IMR-90 (cell line): ENCODE data around the gene MIER2. TPM values are rescaled to one million over a fixed set of nuclear protein-coding genes. Genes with fewer than 3 reads are reported as not detected.

Experiments used
- ATAC-seq: fragments of 200-7000 bp; cut with Tn5 transposase; 2 replicates; pipeline ENCODE4 v1.9.1; 2020; ENCODE audit warnings: low read depth, mild to moderate bottlenecking, moderate library complexity
- BruUV-seq: library from RNA; stranded (reverse); fragments of 400-500 nt; replicated peaks from 2 replicates; lab custom pipeline; 2021; lab: Mats Ljungman, UMichigan
- CTCF ChIA-PET: fragments of 300-600 bp; formaldehyde crosslinking; extraction: SDS; loops from one replicate; lab custom pipeline; 2021; ENCODE audit warnings: antibody characterized with exemption; lab: Yijun Ruan, JAX
- POLR2A ChIA-PET: fragments of 300-600 bp; sonication (Branson Sonifier 250); formaldehyde crosslinking; loops from one replicate; lab custom pipeline; 2022; ENCODE audit warnings: antibody characterized with exemption; ENCODE audit not compliant: unreplicated experiment; lab: Charles Lee
- DNase-seq: peaks from one replicate; pipeline ENCODE4 v3.0.0; 2013
- H2AFZ ChIP-seq: replicated peaks from 2 replicates; pipeline ENCODE3; 2013; ENCODE audit warnings: low read length, mild to moderate bottlenecking; ENCODE audit not compliant: poor library complexity
- H2AK5ac ChIP-seq: 2 replicates; pipeline ENCODE4 v1.6.1; 2013; ENCODE audit warnings: low read depth, low read length, inconsistent platforms
- H2AK9ac ChIP-seq: replicated peaks from 2 replicates; pipeline ENCODE3; 2013; ENCODE audit warnings: mild to moderate bottlenecking, low read depth, low read length, moderate library complexity; ENCODE audit not compliant: poor library complexity
- H2BK120ac ChIP-seq: 2 replicates; pipeline ENCODE4 v1.6.1; 2013; ENCODE audit warnings: low read depth, low read length, inconsistent platforms
- H2BK15ac ChIP-seq: 3 replicates; pipeline ENCODE4 v1.6.1; 2013; ENCODE audit warnings: low read depth, low read length, inconsistent platforms
- H2BK20ac ChIP-seq: 2 replicates; pipeline ENCODE4 v1.6.1; 2013; ENCODE audit warnings: low read depth, mild to moderate bottlenecking, inconsistent platforms, low read length, moderate library complexity
- H2BK5ac ChIP-seq: 2 replicates; pipeline ENCODE4 v1.6.1; 2013; ENCODE audit warnings: mild to moderate bottlenecking, low read depth, low read length, inconsistent platforms; ENCODE audit not compliant: poor library complexity, severe bottlenecking
- H3K14ac ChIP-seq: replicated peaks from 2 replicates; pipeline ENCODE4 v1.6.1; 2013; ENCODE audit warnings: low read depth, low read length, inconsistent platforms
- H3K18ac ChIP-seq: 2 replicates; pipeline ENCODE4 v1.6.1; 2013; ENCODE audit warnings: low read depth, low read length, control low read depth
- H3K23ac ChIP-seq: 2 replicates; pipeline ENCODE4 v1.6.1; 2013; ENCODE audit warnings: low read depth, low read length, inconsistent platforms
- H3K27ac ChIP-seq: 2 replicates; pipeline ENCODE4 v1.5.1; 2013; ENCODE audit warnings: mild to moderate bottlenecking, control low read depth, low read length; ENCODE audit not compliant: insufficient read depth
- H3K27me3 ChIP-seq: 2 replicates; pipeline ENCODE4 v1.6.1; 2013; ENCODE audit warnings: low read length; ENCODE audit not compliant: control insufficient read depth, insufficient read depth
- H3K36me3 ChIP-seq: 2 replicates; pipeline ENCODE4 v1.6.1; 2013; ENCODE audit warnings: low read length, mixed read lengths; ENCODE audit not compliant: control insufficient read depth, insufficient read depth
- H3K4ac ChIP-seq: 2 replicates; pipeline ENCODE4 v1.6.1; 2013; ENCODE audit warnings: low read depth, low read length, inconsistent platforms
- H3K4me1 ChIP-seq: 2 replicates; pipeline ENCODE4 v1.6.1; 2013; ENCODE audit warnings: low read length, mixed read lengths; ENCODE audit not compliant: control insufficient read depth, insufficient read depth
- H3K4me2 ChIP-seq: 2 replicates; pipeline ENCODE4 v1.6.1; 2013; ENCODE audit warnings: low read depth, mild to moderate bottlenecking, control low read depth, low read length, moderate library complexity
- H3K4me3 ChIP-seq: 2 replicates; pipeline ENCODE4 v1.5.1; 2013; ENCODE audit warnings: low read depth, mild to moderate bottlenecking, control low read depth, low read length, moderate library complexity; ENCODE audit not compliant: insufficient read depth
- H3K56ac ChIP-seq: 2 replicates; pipeline ENCODE4 v1.6.1; 2013; ENCODE audit warnings: low read length, inconsistent platforms; ENCODE audit not compliant: insufficient read depth; ENCODE audit errors: extremely low read depth
- H3K79me1 ChIP-seq, 2 experiments: 2 replicates each; pipeline ENCODE4 v1.6.1; 2013; ENCODE audit warnings: low read length in 2 of 2, inconsistent platforms in 1 of 2, low read depth in 1 of 2
- H3K9ac ChIP-seq: 2 replicates; pipeline ENCODE4 v1.6.1; 2013; ENCODE audit warnings: low read depth, low read length, control low read depth
- H3K9me1 ChIP-seq: 2 replicates; pipeline ENCODE4 v1.6.1; 2013; ENCODE audit warnings: low read length, inconsistent platforms; ENCODE audit not compliant: insufficient read depth
- H3K9me3 ChIP-seq: 2 replicates; pipeline ENCODE4 v1.6.1; 2013; ENCODE audit warnings: low read length; ENCODE audit not compliant: control insufficient read depth, insufficient read depth
- H4K20me1 ChIP-seq: 2 replicates; pipeline ENCODE4 v1.6.1; 2013; ENCODE audit warnings: low read length, inconsistent platforms; ENCODE audit not compliant: insufficient read depth
- H4K5ac ChIP-seq: 2 replicates; pipeline ENCODE4 v1.6.1; 2013; ENCODE audit warnings: mild to moderate bottlenecking, low read depth, low read length, control low read depth
- H4K8ac ChIP-seq, 2 experiments: 2 replicates each; pipeline ENCODE4 v1.6.1; 2013; ENCODE audit warnings: low read depth in 2 of 2, low read length in 2 of 2, control low read depth in 1 of 2, inconsistent platforms in 1 of 2
- H4K91ac ChIP-seq: 2 replicates; pipeline ENCODE4 v1.6.1; 2013; ENCODE audit warnings: low read depth, low read length, inconsistent platforms; ENCODE audit not compliant: insufficient read depth
- BHLHE40 ChIP-seq: fragments of 150-350 bp; IDR thresholded peaks from 2 replicates; pipeline ENCODE4 v1.6.1; 2016; ENCODE audit warnings: mild to moderate bottlenecking, low read depth, low read length
- CEBPB ChIP-seq: IDR thresholded peaks from 2 replicates; pipeline ENCODE4 v1.6.1; 2012; ENCODE audit warnings: low read depth, low read length, improper control_type of control experiment
- CHD1 ChIP-seq: IDR thresholded peaks from 2 replicates; pipeline ENCODE4 v1.6.1; 2012; ENCODE audit warnings: low read depth, low read length, improper control_type of control experiment
- FOS ChIP-seq: fragments of 150-350 bp; IDR thresholded peaks from 2 replicates; pipeline ENCODE4 v1.6.1; 2016; ENCODE audit warnings: low read depth, low read length
- MAFK ChIP-seq: IDR thresholded peaks from 2 replicates; pipeline ENCODE4 v1.6.1; 2012; ENCODE audit warnings: low read depth, low read length, improper control_type of control experiment
- MAZ ChIP-seq: IDR thresholded peaks from 2 replicates; pipeline ENCODE4 v1.6.1; 2012; ENCODE audit warnings: low read depth, mild to moderate bottlenecking, low read length, improper control_type of control experiment, moderate library complexity, borderline replicate concordance
- MXI1 ChIP-seq: IDR thresholded peaks from 2 replicates; pipeline ENCODE4 v1.6.1; 2012; ENCODE audit warnings: low read depth, mild to moderate bottlenecking, low read length, moderate library complexity, borderline replicate concordance
- NFE2L2 ChIP-seq: fragments of 150-350 bp; IDR thresholded peaks from 2 replicates; pipeline ENCODE4 v1.6.1; 2016; ENCODE audit warnings: low read depth, mild to moderate bottlenecking, low read length
- POLR2A ChIP-seq: IDR thresholded peaks from 2 replicates; pipeline ENCODE4 v1.6.1; 2012; ENCODE audit warnings: mild to moderate bottlenecking, low read depth, low read length
- RAD21 ChIP-seq: IDR thresholded peaks from 2 replicates; pipeline ENCODE4 v1.6.1; 2012; ENCODE audit warnings: low read length, improper control_type of control experiment
- RCOR1 ChIP-seq: IDR thresholded peaks from 2 replicates; pipeline ENCODE4 v1.6.1; 2012; ENCODE audit warnings: mild to moderate bottlenecking, low read length, improper control_type of control experiment; ENCODE audit not compliant: insufficient replicate concordance
- RFX5 ChIP-seq: IDR thresholded peaks from 2 replicates; pipeline ENCODE4 v1.8.0; 2012; ENCODE audit warnings: low read depth, mild to moderate bottlenecking, low read length, moderate library complexity
- SMC3 ChIP-seq: fragments of 150-350 bp; IDR thresholded peaks from 2 replicates; pipeline ENCODE4 v1.6.1; 2016; ENCODE audit warnings: low read depth, mild to moderate bottlenecking, antibody characterized with exemption, low read length, moderate library complexity
- WGBS, 2 experiments: methylation state at CpG; one replicate each; pipeline versions ENCODE4 v1.1.5 to v1.1.7; 2013; ENCODE audit warnings: missing lambda C conversion rate in 2 of 2; ENCODE audit not compliant: insufficient read length in 1 of 2; ENCODE audit errors: extremely low coverage in 2 of 2; 5-methylcytosine and 5-hydroxymethylcytosine counted together
- dilution Hi-C: fragments of 300-500 bp; cut with HindIII; formaldehyde crosslinking; loops from one replicate; pipeline ENCODE4 v1.14.3; 2018; ENCODE audit warnings: low sequenced_read_pairs; ENCODE audit not compliant: unreplicated experiment
- in situ Hi-C: fragments of 300-500 bp; cut with MboI; formaldehyde crosslinking; loops from 3 replicates; pipeline ENCODE4 v1.14.3; 2019; ENCODE audit warnings: low sequenced_read_pairs, inconsistent platforms, mixed read lengths
- intact Hi-C: fragments of 100-400 bp; cut with micrococcal nuclease; formaldehyde crosslinking; loops from 2 replicates; pipeline ENCODE4 v1.10.0; 2022
- polyA plus RNA-seq, 3 experiments: library from polyadenylated mRNA; depleted of rRNA; stranded (reverse); fragments of >200 nt; gene quantifications; 2 replicates each; pipeline ENCODE4 v1.2.3, GENCODE V29; 2012; ENCODE audit warnings: low replicate concordance in 1 of 3
- total RNA-seq: library from RNA; depleted of rRNA; stranded (reverse); fragments of >200 nt; gene quantifications from 2 replicates; pipeline ENCODE4 v1.2.3, GENCODE V29; 2012
- TF ChIP-seq, protein P1 (sequence below): fragments of 150-350 bp; IDR thresholded peaks from 2 replicates; pipeline ENCODE4 v1.6.1; 2016; ENCODE audit warnings: low read depth, mild to moderate bottlenecking, low read length, moderate library complexity, borderline replicate concordance
- TF ChIP-seq, protein P2 (sequence below): fragments of 150-350 bp; IDR thresholded peaks from 2 replicates; pipeline ENCODE4 v1.6.1; 2017; ENCODE audit warnings: mild to moderate bottlenecking, antibody characterized with exemption, low read length, low read depth
- TF ChIP-seq, protein P3 (sequence below): conservative IDR thresholded peaks from 2 replicates; pipeline ENCODE4 v1.5.1; 2012; ENCODE audit warnings: mild to moderate bottlenecking, low read depth, low read length, improper control_type of control experiment

MIER2 gene
- total and polyA plus RNA-seq, 2 of the 4 experiments (the other 2 are of a cell fraction) = 28.0 to 28.4 TPM

DNA sequence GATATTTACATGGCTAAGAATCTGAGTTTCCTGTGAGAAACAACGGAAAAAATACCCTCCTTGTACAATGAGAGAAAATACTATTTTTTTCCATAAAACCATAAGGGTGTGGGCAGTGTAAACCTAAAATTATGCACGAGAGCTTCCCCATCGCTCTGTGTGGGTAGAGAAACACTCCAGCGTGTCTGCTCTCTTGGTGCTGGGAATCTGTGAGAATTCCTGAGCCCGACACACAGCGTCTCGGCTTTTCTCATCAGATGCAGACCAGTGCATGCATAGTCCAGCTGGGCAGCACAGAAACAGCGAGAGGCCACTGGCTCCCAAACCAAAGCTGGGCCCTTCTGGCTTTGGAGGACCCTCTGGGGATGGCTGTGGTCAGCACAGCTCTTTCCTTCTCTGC, 65.4 kb downstream of the MIER2 start:
- no TSS peak for BruUV-seq
- Histone ChIP-seq H2AK5ac (no peak overlapping the region), H2BK5ac (no peak overlapping the region), H3K23ac (no peak overlapping the region), H2AK9ac (no peak overlapping the region), H4K20me1 (no peaks in the 10 kb centered on the region), H3K4me1 (no peaks in the 10 kb centered on the region), H3K27me3 (peaks cover 8% of the 10 kb centered on the region), H3K9ac (no peak overlapping the region), H3K4me2 (no peak overlapping the region), H4K5ac (no peak overlapping the region), H2AFZ (no peak overlapping the region), H3K4me3 (no peak overlapping the region), H2BK20ac (no peak overlapping the region), H4K91ac (no peak overlapping the region), H2BK15ac (no peak overlapping the region), H4K8ac (no peak overlapping the region), H3K9me1 (no peaks in the 10 kb centered on the region), H3K36me3 (no peaks in the 10 kb centered on the region), H3K4ac (no peak overlapping the region), H3K14ac (no peak overlapping the region), H3K79me1 (no peaks in the 10 kb centered on the region), H3K27ac (no peak overlapping the region), H3K9me3 (no peaks in the 10 kb centered on the region), H2BK120ac (no peak overlapping the region), H3K18ac (no peak overlapping the region), H3K56ac (no peak overlapping the region)
- dilution Hi-C loops = no loop called here
- TF ChIP-seq BHLHE40 (no peak), CHD1 (no peak), MAFK (no peak), RAD21 (no peak), SMC3 (no peak), CEBPB (no peak), FOS (no peak), POLR2A (no peak), MXI1 (no peak), RFX5 (no peak), NFE2L2 (no peak), RCOR1 (no peak), MAZ (no peak)
- TF ChIP-seq, protein P1, sequence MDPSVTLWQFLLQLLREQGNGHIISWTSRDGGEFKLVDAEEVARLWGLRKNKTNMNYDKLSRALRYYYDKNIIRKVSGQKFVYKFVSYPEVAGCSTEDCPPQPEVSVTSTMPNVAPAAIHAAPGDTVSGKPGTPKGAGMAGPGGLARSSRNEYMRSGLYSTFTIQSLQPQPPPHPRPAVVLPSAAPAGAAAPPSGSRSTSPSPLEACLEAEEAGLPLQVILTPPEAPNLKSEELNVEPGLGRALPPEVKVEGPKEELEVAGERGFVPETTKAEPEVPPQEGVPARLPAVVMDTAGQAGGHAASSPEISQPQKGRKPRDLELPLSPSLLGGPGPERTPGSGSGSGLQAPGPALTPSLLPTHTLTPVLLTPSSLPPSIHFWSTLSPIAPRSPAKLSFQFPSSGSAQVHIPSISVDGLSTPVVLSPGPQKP = no peak
- TF ChIP-seq, protein P2, sequence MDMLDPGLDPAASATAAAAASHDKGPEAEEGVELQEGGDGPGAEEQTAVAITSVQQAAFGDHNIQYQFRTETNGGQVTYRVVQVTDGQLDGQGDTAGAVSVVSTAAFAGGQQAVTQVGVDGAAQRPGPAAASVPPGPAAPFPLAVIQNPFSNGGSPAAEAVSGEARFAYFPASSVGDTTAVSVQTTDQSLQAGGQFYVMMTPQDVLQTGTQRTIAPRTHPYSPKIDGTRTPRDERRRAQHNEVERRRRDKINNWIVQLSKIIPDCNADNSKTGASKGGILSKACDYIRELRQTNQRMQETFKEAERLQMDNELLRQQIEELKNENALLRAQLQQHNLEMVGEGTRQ = no peak
- TF ChIP-seq, protein P3, sequence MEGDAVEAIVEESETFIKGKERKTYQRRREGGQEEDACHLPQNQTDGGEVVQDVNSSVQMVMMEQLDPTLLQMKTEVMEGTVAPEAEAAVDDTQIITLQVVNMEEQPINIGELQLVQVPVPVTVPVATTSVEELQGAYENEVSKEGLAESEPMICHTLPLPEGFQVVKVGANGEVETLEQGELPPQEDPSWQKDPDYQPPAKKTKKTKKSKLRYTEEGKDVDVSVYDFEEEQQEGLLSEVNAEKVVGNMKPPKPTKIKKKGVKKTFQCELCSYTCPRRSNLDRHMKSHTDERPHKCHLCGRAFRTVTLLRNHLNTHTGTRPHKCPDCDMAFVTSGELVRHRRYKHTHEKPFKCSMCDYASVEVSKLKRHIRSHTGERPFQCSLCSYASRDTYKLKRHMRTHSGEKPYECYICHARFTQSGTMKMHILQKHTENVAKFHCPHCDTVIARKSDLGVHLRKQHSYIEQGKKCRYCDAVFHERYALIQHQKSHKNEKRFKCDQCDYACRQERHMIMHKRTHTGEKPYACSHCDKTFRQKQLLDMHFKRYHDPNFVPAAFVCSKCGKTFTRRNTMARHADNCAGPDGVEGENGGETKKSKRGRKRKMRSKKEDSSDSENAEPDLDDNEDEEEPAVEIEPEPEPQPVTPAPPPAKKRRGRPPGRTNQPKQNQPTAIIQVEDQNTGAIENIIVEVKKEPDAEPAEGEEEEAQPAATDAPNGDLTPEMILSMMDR = no peak
- no peak for DNase-seq
- no peak for ATAC-seq
- POLR2A ChIA-PET = no interaction called here
- in situ Hi-C loops = no loop called here
- intact Hi-C loops = no loop called here
- WGBS, 2 experiments = 72% methylated on average over 7 of the region's 8 CpGs; no CpG with 5 or more reads in 1 of the 2 experiments
- CTCF ChIA-PET = no interaction called here
